Measurements from ENCODE around the gene FAM25A. TPM values are rescaled to one million over a fixed set of nuclear protein-coding genes. Genes with fewer than 3 reads are reported as not detected.
"Not testable (repeated sequence)": the region's sequence is repeated elsewhere in the genome, so short reads cannot be mapped to it uniquely, and the experiment has no call there.

FAM25A gene
- total RNA-seq, 6 experiments from 2014 or later, result not detected

GRCh38 chr10:87036623-87037022 lies 16.5 kb downstream of the FAM25A start:
- DNase-seq, result no peak
- H3K27ac Mint-ChIP-seq, result no peak overlapping the region
- no peak for TF ChIP-seq CTCF (IDR thresholded peaks at IDR 0.05)
- H3K4me1 Mint-ChIP-seq (ENCODE audit: low read depth), result no peaks in the 10 kb centered on the region
- no peaks in the 10 kb centered on the region for H3K36me3 Mint-ChIP-seq (ENCODE audit: low read depth)
- peaks cover 8% of the 10 kb centered on the region; the same call in 1 of the 2 replicates for H3K27me3 Mint-ChIP-seq (ENCODE audit: insufficient read depth)
- no peaks in the 10 kb centered on the region for H3K9me3 Mint-ChIP-seq
- H3K4me3 Mint-ChIP-seq, result no peak overlapping the region

GRCh38 chr10:87038286-87038717 lies 18.2 kb downstream of the FAM25A start:
- H3K27ac Mint-ChIP-seq, result no peak overlapping the region
- no peaks in the 10 kb centered on the region for H3K9me3 Mint-ChIP-seq
- DNase-seq, result no peak
- no peaks in the 10 kb centered on the region for H3K36me3 Mint-ChIP-seq (ENCODE audit: low read depth)
- H3K4me1 Mint-ChIP-seq (ENCODE audit: low read depth), result no peaks in the 10 kb centered on the region
- H3K27me3 Mint-ChIP-seq (ENCODE audit: insufficient read depth), result peaks cover 7% of the 10 kb centered on the region; the same call in 1 of the 2 replicates
- H3K4me3 Mint-ChIP-seq, result no peak overlapping the region
- no peak for TF ChIP-seq CTCF (IDR thresholded peaks at IDR 0.05)

GRCh38 chr10:87038786-87039185 lies 18.7 kb downstream of the FAM25A start:
- no peak for TF ChIP-seq CTCF (IDR thresholded peaks at IDR 0.05)
- Mint-ChIP-seq H3K4me1 (ENCODE audit: low read depth) (no peaks in the 10 kb centered on the region), H3K9me3 (no peaks in the 10 kb centered on the region), H3K4me3 (no peak overlapping the region), H3K27ac (no peak overlapping the region), H3K27me3 (ENCODE audit: insufficient read depth) (peaks cover 7% of the 10 kb centered on the region; the same call in 1 of the 2 replicates), H3K36me3 (ENCODE audit: low read depth) (no peaks in the 10 kb centered on the region)
- DNase-seq, result no peak

GRCh38 chr10:87043579-87043978 lies 23.5 kb downstream of the FAM25A start:
- H3K36me3 Mint-ChIP-seq (ENCODE audit: low read depth); H3K27me3 Mint-ChIP-seq (ENCODE audit: insufficient read depth): not testable (repeated sequence)

GRCh38 chr10:87045434-87045938 lies 25.4 kb downstream of the FAM25A start:
- H3K27ac Mint-ChIP-seq, result no peak overlapping the region
- no peaks in the 10 kb centered on the region for H3K4me1 Mint-ChIP-seq (ENCODE audit: low read depth)
- no peak for DNase-seq
- TF ChIP-seq CTCF (IDR thresholded peaks at IDR 0.05), result no peak
- no peaks in the 10 kb centered on the region; the same call in 1 of the 2 replicates for H3K36me3 Mint-ChIP-seq (ENCODE audit: low read depth)
- H3K27me3 Mint-ChIP-seq (ENCODE audit: insufficient read depth), result peaks cover 2% of the 10 kb centered on the region
- H3K4me3 Mint-ChIP-seq, result no peak overlapping the region
- H3K9me3 Mint-ChIP-seq, result no peaks in the 10 kb centered on the region

More at GRCh38 chr10:87043579-87043978, 23.5 kb downstream of the FAM25A start:
- not testable (repeated sequence) for H3K4me3 Mint-ChIP-seq; DNase-seq; H3K4me1 Mint-ChIP-seq (ENCODE audit: low read depth); H3K9me3 Mint-ChIP-seq; H3K27ac Mint-ChIP-seq

GRCh38 chr10:87053111-87053510 lies 33.0 kb downstream of the FAM25A start:
- DNase-seq, result no peak
- no peak overlapping the region for H3K27ac Mint-ChIP-seq
- peaks cover 2% of the 10 kb centered on the region; the same call in 1 of the 2 replicates for H3K27me3 Mint-ChIP-seq (ENCODE audit: insufficient read depth)
- no peak for TF ChIP-seq CTCF (IDR thresholded peaks at IDR 0.05)
- no peaks in the 10 kb centered on the region for H3K4me1 Mint-ChIP-seq (ENCODE audit: low read depth)
- H3K9me3 Mint-ChIP-seq, result no peaks in the 10 kb centered on the region
- peaks cover 9% of the 10 kb centered on the region; the same call in 1 of the 2 replicates for H3K36me3 Mint-ChIP-seq (ENCODE audit: low read depth)
- H3K4me3 Mint-ChIP-seq, result no peak overlapping the region

Measured in HFFc6 (cell line).